Measurements from ENCODE around the gene MTERF2. TPM values are rescaled to one million over a fixed set of nuclear protein-coding genes. Genes with fewer than 3 reads are reported as not detected.
"Not testable (repeated sequence)": the region's sequence is repeated elsewhere in the genome, so short reads cannot be mapped to it uniquely, and the experiment has no call there.

MTERF2 gene
- total RNA-seq, 1 donor = 3.6 TPM

GRCh38 chr12:107007411-107007810, 20.5 kb upstream of the MTERF2 start:
- no peaks in the 10 kb centered on the region for H3K27me3 ChIP-seq (ENCODE audit: insufficient read depth, low read length)
- H4K20me1 ChIP-seq (ENCODE audit: insufficient read depth, low read length) = no peaks in the 10 kb centered on the region
- no peaks in the 10 kb centered on the region for H3K4me1 ChIP-seq (ENCODE audit: insufficient read depth, low read length)
- H2AFZ ChIP-seq (ENCODE audit: low read length) = no peak overlapping the region
- no peak overlapping the region for H3K4me3 ChIP-seq (ENCODE audit: insufficient read depth, low read length)
- no peaks in the 10 kb centered on the region for H3K36me3 ChIP-seq (ENCODE audit: insufficient read depth, low read length)
- H3K9me3 ChIP-seq (ENCODE audit: low read depth, low read length) = no peaks in the 10 kb centered on the region
- no peak overlapping the region for H3K4me2 ChIP-seq (ENCODE audit: insufficient read depth, low read length)
- no peak for TF ChIP-seq CTCF (IDR thresholded peaks at IDR 0.05; ENCODE audit: extremely low read depth, low read depth, low read length)
- no peak for DNase-seq (ENCODE audit: insufficient read length, low spot score, missing footprints)
- no peak overlapping the region for H3K27ac ChIP-seq (ENCODE audit: low read depth, low read length)
- H3K79me2 ChIP-seq (ENCODE audit: insufficient read depth, low read length) = no peaks in the 10 kb centered on the region

DNA sequence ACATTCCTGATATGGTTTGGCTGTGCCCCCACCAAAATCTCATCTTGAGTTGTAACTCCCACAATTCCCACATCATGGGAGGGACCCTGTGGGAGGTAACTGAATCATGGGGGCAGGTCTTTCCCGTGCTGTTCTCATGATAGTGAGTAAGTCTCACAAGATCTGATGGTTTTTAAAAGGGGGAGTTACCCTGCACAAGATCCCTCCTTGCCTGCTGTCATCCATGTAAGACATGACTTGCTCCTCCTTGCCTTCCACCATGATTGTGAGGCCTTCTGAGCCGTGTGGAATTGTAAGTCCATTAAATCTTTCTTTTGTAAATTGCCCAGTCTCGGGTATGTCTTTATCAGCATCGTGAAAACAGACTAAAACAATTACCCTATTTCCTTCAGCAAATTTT, 15.7 kb upstream of the MTERF2 start:
- not testable (repeated sequence) for H2AFZ ChIP-seq (ENCODE audit: low read length); H3K27me3 ChIP-seq (ENCODE audit: insufficient read depth, low read length); H3K9me3 ChIP-seq (ENCODE audit: low read depth, low read length); H4K20me1 ChIP-seq (ENCODE audit: insufficient read depth, low read length); H3K79me2 ChIP-seq (ENCODE audit: insufficient read depth, low read length); H3K4me2 ChIP-seq (ENCODE audit: insufficient read depth, low read length); H3K4me1 ChIP-seq (ENCODE audit: insufficient read depth, low read length); H3K27ac ChIP-seq (ENCODE audit: low read depth, low read length); H3K36me3 ChIP-seq (ENCODE audit: insufficient read depth, low read length); H3K4me3 ChIP-seq (ENCODE audit: insufficient read depth, low read length); DNase-seq (ENCODE audit: insufficient read length, low spot score, missing footprints)

- H3K79me2 ChIP-seq (ENCODE audit: insufficient read depth, low read length) = no peaks in the 10 kb centered on the region
- no peaks in the 10 kb centered on the region for H3K9me3 ChIP-seq (ENCODE audit: low read depth, low read length)
- H3K4me1 ChIP-seq (ENCODE audit: insufficient read depth, low read length) = peaks cover 7% of the 10 kb centered on the region
- peaks cover 9% of the 10 kb centered on the region for H3K36me3 ChIP-seq (ENCODE audit: insufficient read depth, low read length)
- no peak overlapping the region for H3K4me2 ChIP-seq (ENCODE audit: insufficient read depth, low read length)
- no peak overlapping the region for H3K4me3 ChIP-seq (ENCODE audit: insufficient read depth, low read length)
- DNase-seq (ENCODE audit: insufficient read length, low spot score, missing footprints) = peak; percentile 27
- H3K27ac ChIP-seq (ENCODE audit: low read depth, low read length) = no peak overlapping the region
- no peaks in the 10 kb centered on the region for H4K20me1 ChIP-seq (ENCODE audit: insufficient read depth, low read length)
- no peak for TF ChIP-seq CTCF (IDR thresholded peaks at IDR 0.05; ENCODE audit: extremely low read depth, low read depth, low read length)
- no peaks in the 10 kb centered on the region for H3K27me3 ChIP-seq (ENCODE audit: insufficient read depth, low read length)
- no peak overlapping the region for H2AFZ ChIP-seq (ENCODE audit: low read length)
Observed at GRCh38 chr12:106999446-106999845, 12.5 kb upstream of the MTERF2 start.

DNA sequence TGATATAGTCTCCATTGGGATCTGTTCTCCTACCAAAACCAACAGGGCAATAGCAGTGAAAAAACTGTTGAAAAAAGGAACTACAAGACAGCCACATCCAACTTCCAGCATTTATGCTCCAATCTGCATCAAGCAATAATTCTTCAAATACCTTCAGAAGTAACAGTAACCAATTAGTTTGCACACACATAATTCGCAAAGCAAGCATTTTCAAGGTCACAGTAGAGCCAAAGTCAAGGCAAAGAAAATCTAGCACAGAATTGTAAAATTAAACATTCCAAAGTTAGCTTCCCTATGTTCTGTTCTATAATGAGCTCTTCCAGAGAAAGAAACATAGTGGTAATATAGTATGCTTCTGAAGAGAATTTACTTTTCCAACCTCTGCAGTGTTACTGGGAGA, 11.0 kb upstream of the MTERF2 start:
- peaks cover 7% of the 10 kb centered on the region for H3K4me1 ChIP-seq (ENCODE audit: insufficient read depth, low read length)
- no peak for TF ChIP-seq CTCF (IDR thresholded peaks at IDR 0.05; ENCODE audit: extremely low read depth, low read depth, low read length)

DNA sequence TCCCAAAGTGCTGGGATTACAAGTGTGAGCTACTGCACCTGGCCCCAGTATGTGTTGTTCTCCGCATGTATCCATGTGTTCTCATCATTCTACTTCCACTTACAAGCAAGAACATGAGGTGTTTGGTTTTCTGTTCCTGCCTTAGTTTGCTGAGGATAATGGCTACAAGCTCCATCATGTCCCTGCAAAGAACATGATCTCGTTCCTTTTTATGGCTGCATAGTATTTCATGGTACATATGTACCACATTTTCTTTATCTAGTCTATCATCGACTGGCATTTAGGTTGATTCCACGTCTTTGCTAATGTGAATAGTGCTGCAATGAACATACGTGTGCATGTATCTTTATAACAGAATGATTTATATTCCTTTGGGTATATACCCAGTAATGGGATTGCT, 9.2 kb upstream of the MTERF2 start:
- not testable (repeated sequence) for H3K4me3 ChIP-seq (ENCODE audit: insufficient read depth, low read length); H3K27me3 ChIP-seq (ENCODE audit: insufficient read depth, low read length); H3K27ac ChIP-seq (ENCODE audit: low read depth, low read length); H2AFZ ChIP-seq (ENCODE audit: low read length); H3K4me2 ChIP-seq (ENCODE audit: insufficient read depth, low read length); H4K20me1 ChIP-seq (ENCODE audit: insufficient read depth, low read length); DNase-seq (ENCODE audit: insufficient read length, low spot score, missing footprints); H3K79me2 ChIP-seq (ENCODE audit: insufficient read depth, low read length); H3K4me1 ChIP-seq (ENCODE audit: insufficient read depth, low read length); H3K9me3 ChIP-seq (ENCODE audit: low read depth, low read length); H3K36me3 ChIP-seq (ENCODE audit: insufficient read depth, low read length)

More for the DNA sequence above, 11.0 kb upstream of the MTERF2 start:
- no peaks in the 10 kb centered on the region for H3K27me3 ChIP-seq (ENCODE audit: insufficient read depth, low read length)
- H3K36me3 ChIP-seq (ENCODE audit: insufficient read depth, low read length) = peaks cover 9% of the 10 kb centered on the region
- no peak overlapping the region for H2AFZ ChIP-seq (ENCODE audit: low read length)
- no peaks in the 10 kb centered on the region for H3K79me2 ChIP-seq (ENCODE audit: insufficient read depth, low read length)
- H3K27ac ChIP-seq (ENCODE audit: low read depth, low read length) = no peak overlapping the region
- no peaks in the 10 kb centered on the region for H4K20me1 ChIP-seq (ENCODE audit: insufficient read depth, low read length)
- no peak overlapping the region for H3K4me3 ChIP-seq (ENCODE audit: insufficient read depth, low read length)
- peak; percentile 18 for DNase-seq (ENCODE audit: insufficient read length, low spot score, missing footprints)
- H3K9me3 ChIP-seq (ENCODE audit: low read depth, low read length) = no peaks in the 10 kb centered on the region
- no peak overlapping the region for H3K4me2 ChIP-seq (ENCODE audit: insufficient read depth, low read length)
